ENCODE measurements around the gene ELOB. TPM values are rescaled to one million over a fixed set of nuclear protein-coding genes. Genes with fewer than 3 reads are reported as not detected.

ELOB gene
- total RNA-seq, 1 donor from 2014 or later, result 237 TPM

DNA sequence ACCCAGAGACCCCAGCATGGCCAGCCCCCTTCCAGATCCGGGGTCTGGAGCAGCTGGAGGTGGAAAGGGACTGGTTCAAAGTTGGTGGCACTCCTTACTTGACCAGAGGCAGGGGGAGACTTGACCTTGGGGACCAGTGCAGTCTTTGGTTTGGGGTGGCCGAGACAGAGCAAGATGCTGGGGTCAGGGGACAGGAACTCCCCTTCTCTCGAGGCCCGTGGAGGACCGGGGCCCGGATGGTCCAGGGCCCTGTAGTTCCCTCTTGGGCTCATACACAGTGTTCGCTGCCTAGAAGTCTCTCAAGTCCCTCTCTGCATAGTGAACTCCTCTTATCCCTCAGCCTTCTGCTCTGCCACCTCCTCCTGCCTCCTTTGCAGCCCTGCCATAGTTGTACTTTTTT lies 10.9 kb upstream of the ELOB start:
- Mint-ChIP-seq H3K9me3 (no peaks in the 10 kb centered on the region), H3K27me3 (peaks cover 21% of the 10 kb centered on the region), H3K27ac (no peak overlapping the region), H3K4me1 (ENCODE audit: unreplicated experiment) (no peaks in the 10 kb centered on the region), H3K36me3 (no peaks in the 10 kb centered on the region), H3K4me3 (no peak overlapping the region)
- no peak for DNase-seq (ENCODE audit: extremely low spot score, unreplicated experiment)
- no peak for TF ChIP-seq CTCF (conservative IDR thresholded peaks at IDR 0.05)

GRCh38 chr16:2787406-2787805 lies 10.3 kb upstream of the ELOB start, which contains the start of gene PRSS33:
Gene PRSS33 (minus strand): TSS chr16:2787560. CDS start chr16:2786547, 1,013 bp downstream.
- Mint-ChIP-seq H3K36me3 (no peaks in the 10 kb centered on the region), H3K4me1 (ENCODE audit: unreplicated experiment) (no peaks in the 10 kb centered on the region), H3K27ac (no peak within 1 kb of the TSS), H3K9me3 (no peaks in the 10 kb centered on the region), H3K27me3 (peaks cover 18% of the 10 kb centered on the region), H3K4me3 (no peak within 1 kb of the TSS)
- TF ChIP-seq CTCF (conservative IDR thresholded peaks at IDR 0.05), result no peak
- DNase-seq (ENCODE audit: extremely low spot score, unreplicated experiment), result no peak

- Mint-ChIP-seq H3K4me1 (ENCODE audit: unreplicated experiment) (no peaks in the 10 kb centered on the region), H3K9me3 (no peaks in the 10 kb centered on the region), H3K4me3 (no peak overlapping the region), H3K27me3 (peaks cover 13% of the 10 kb centered on the region), H3K36me3 (no peaks in the 10 kb centered on the region), H3K27ac (no peak overlapping the region)
- no peak for DNase-seq (ENCODE audit: extremely low spot score, unreplicated experiment)
- TF ChIP-seq CTCF (conservative IDR thresholded peaks at IDR 0.05), result no peak
Observed at GRCh38 chr16:2786826-2787151, 9.7 kb upstream of the ELOB start.

DNA sequence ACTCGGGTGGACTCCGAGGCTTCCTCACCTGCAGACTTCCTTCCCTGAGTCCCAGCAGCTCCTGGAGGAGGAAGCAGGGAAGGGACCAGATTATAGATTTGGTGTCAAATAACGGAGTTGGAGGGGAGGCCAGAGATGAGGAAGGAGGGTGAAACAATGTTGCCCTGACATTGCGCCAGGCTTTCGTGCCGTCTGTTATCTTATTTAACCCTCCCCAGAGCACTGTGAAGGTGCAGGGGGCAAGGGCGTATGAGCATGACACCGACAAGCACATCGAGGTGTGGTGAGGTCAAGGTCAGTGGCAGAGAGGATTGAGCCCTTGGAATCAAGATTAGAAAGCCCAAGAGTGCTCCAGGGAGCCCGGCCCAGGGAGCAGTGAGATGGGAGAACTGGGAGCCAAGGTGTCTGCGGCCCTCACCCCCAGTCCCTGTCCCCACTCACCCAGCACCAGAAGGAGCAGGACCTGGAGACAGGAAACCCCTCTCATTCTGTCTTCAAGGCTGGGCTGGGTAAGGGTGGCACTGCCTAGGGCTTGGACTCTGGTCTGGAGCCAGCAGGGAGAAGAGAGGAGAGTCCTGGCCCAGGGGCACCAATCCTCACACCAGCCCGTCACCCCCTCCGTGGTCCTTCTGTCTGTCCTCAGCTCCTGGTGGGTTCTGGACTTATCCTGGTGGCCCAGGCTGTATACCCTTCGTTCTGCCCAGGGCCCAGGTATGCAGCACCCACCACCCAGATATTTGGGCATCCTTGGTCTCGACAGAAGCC lies 9.2 kb upstream of the ELOB start:
- TF ChIP-seq CTCF (conservative IDR thresholded peaks at IDR 0.05), result no peak
- DNase-seq (ENCODE audit: extremely low spot score, unreplicated experiment), result no peak

DNA sequence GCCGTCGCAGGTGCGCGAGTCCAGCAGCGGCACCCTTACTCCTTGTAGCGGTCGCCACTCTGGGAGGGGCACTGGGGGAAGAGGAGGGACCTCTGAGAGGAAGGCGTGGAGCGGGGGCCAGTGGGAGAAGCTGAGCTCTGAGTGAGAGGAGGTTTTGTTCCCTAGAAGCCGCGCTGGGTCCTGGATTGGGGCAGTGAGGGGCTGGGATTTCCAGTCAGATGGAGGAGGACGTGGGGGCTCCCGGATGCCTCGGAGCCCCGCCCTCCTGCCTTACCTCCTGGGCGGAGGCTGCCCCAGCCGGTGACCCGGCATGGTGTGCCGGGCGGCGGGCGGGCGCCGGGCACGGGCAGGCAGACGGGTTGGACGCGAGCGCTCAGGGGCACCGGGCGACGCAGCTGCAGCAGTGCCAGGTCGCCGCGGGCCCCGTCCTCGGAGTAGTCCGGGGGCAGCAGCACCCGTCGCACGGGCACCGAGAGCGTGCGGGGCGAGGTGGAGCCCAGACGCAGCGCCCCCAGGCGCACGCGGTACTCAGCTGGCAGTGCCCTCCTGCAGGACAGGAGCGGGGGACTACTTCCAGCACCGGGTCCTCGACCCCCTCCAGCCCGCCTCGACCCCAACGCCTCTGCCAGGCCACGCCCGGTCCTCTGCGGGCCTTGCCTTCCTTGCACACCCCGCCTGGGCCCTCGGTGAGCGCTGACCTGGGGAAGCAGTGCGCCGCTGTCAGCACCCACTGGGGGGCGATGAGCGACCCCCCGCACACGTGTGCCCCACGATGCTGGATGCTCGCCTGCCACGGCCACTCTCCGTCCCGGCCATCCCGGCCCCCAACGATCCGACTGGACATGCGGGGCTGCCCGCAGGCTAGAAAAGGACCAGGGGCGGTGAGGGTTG lies 8.3 kb upstream of the ELOB start:
- no peak overlapping the region for H3K4me3 Mint-ChIP-seq
- no peak for DNase-seq (ENCODE audit: extremely low spot score, unreplicated experiment)

More for the DNA sequence above, 9.2 kb upstream of the ELOB start:
- no peak overlapping the region for H3K4me3 Mint-ChIP-seq
- H3K27me3 Mint-ChIP-seq, result peaks cover 8% of the 10 kb centered on the region
- H3K36me3 Mint-ChIP-seq, result no peaks in the 10 kb centered on the region
- H3K9me3 Mint-ChIP-seq, result no peaks in the 10 kb centered on the region
- no peaks in the 10 kb centered on the region for H3K4me1 Mint-ChIP-seq (ENCODE audit: unreplicated experiment)
- no peak overlapping the region for H3K27ac Mint-ChIP-seq

More for the DNA sequence above, 8.3 kb upstream of the ELOB start:
- TF ChIP-seq CTCF (conservative IDR thresholded peaks at IDR 0.05), result no peak
- no peaks in the 10 kb centered on the region for H3K9me3 Mint-ChIP-seq
- peaks cover under 1% of the 10 kb centered on the region for H3K4me1 Mint-ChIP-seq (ENCODE audit: unreplicated experiment)
- no peak overlapping the region for H3K27ac Mint-ChIP-seq
- no peaks in the 10 kb centered on the region for H3K36me3 Mint-ChIP-seq
- H3K27me3 Mint-ChIP-seq, result peaks cover 6% of the 10 kb centered on the region
